SK-N-SH treated with all-trans-retinoic acid at 6 μM for 48 hours (cell line): Measurements from ENCODE around the gene SLC13A3.

Source experiments
- ZFP3 ChIP-seq: fragments of 250-450 bp; sonication (Bioruptor Pico); IDR thresholded peaks from 2 replicates; pipeline ENCODE4 v1.5.0; 2020; ENCODE audit warnings: mild to moderate bottlenecking, moderate library complexity
- TF ChIP-seq, protein P1 (sequence below): fragments of 250-450 bp; sonication (Bioruptor Pico); IDR thresholded peaks from 2 replicates; pipeline ENCODE4 v1.8.0; 2020; ENCODE audit warnings: mild to moderate bottlenecking, moderate library complexity, borderline replicate concordance

DNA sequence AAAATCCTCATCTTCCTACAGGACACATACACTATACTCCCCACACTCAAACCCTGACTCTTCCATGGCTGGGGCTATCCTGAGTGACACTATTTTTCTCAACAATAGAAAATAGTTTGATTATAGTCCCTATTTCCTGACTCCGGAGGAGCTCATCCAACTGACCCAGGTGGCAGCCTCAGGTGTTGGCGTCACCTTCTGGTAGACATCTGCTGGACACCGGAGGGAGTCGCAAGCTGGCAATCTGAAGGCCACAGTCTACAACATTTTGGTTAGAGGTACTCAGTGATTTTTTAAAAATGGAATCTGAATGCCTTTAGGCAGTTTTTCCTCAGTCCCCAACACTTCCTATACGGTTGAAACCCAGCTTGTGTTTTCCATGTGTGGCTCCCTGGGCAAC is 68.6 kb downstream of the SLC13A3 start:
- TF ChIP-seq ZFP3 (CRISPR knock-in tag) = no peak
- TF ChIP-seq, protein P1, sequence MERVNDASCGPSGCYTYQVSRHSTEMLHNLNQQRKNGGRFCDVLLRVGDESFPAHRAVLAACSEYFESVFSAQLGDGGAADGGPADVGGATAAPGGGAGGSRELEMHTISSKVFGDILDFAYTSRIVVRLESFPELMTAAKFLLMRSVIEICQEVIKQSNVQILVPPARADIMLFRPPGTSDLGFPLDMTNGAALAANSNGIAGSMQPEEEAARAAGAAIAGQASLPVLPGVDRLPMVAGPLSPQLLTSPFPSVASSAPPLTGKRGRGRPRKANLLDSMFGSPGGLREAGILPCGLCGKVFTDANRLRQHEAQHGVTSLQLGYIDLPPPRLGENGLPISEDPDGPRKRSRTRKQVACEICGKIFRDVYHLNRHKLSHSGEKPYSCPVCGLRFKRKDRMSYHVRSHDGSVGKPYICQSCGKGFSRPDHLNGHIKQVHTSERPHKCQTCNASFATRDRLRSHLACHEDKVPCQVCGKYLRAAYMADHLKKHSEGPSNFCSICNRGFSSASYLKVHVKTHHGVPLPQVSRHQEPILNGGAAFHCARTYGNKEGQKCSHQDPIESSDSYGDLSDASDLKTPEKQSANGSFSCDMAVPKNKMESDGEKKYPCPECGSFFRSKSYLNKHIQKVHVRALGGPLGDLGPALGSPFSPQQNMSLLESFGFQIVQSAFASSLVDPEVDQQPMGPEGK (CRISPR knock-in tag) = no peak
